ENCODE measurements around the gene PDLIM1. TPM values are rescaled to one million over a fixed set of nuclear protein-coding genes. Genes with fewer than 3 reads are reported as not detected.

The PDLIM1 gene
- 9.9 and 11.7 TPM in 2 replicates for total RNA-seq

DNA sequence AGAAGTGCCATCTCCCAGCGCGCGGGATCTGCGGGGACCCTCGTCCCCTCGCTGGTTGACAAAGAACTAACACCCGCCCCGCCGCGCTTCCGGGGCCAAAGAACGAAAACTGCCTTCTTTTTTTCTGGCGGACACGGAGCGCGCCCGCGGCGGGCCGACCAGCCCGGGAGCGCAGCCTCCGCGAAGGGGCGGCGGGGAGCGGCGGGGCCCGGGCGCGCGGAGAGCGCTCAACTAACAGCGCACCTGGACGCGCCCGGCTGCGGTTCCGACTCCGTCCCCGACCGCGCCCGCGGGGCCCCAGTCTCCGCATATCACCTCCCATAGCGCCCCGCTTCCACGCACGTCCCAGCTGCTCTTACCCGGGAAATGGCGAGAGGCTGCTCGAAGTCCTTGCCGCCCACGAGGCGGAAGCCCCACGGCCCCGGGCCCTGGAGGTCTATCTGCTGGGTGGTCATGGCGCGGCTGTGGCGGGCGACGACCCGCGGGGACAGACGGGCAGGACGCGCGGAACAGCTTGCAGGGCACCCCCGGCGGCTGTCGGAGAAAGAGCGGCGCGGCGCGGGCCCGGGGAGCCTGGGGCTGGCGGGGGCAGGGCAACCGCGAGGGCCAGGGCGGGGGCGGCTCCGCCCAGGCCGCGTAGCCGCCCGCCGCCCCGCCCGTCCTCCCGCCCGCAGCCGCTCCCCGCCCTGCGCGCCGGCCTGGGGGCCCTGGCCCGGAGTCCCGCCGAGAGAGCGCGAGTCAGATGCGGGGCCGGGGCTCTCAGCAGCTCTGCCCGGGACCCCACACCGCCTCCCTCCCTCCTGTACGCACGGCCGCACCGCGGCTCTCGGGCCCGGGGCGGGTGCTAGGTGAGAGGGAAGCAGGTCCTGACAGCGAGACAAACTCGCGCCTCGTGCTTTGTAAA lies at the start of gene PDLIM1:
Gene PDLIM1, minus strand, starts transcription at position 543 of the 904 bp plus-strand sequence. Its CDS starts 88 bp downstream, at position 455.

DNA sequence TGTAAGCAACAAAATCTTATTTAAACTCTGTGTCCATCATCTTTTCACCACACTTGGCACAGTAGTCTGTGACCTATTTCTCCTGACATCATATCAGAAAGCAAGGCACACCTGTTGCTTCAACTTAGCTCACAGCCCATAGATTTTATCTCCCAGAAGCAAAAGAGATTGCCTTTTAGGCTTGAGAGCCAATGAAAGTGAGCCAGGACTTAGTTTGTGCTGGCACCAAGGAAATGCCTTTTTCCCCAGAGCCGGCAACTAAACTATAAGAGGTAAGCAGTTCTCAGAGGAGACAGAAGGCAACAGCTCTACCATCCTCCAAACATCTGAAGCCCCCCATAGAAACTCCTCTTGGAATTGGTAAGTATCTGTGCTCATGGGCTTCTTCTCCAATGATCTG lies 96.9 kb downstream of the PDLIM1 start, which contains the start of gene ACSM6:
Gene ACSM6, plus strand, starts transcription at position 295 of the 400 bp plus-strand sequence. CDS start 248 bp downstream, outside the sequence.

Other genes with a start within 250 kb of the PDLIM1 start
- gene CYP2C8, start 221.5 kb downstream of the PDLIM1 start, total RNA-seq = not detected in 2 replicates
- gene ACSM6, start 96.8 kb downstream of the PDLIM1 start, total RNA-seq = not detected in 2 replicates

Measured in subcutaneous preadipocyte (primary cell).